Measurements from ENCODE around the gene SHB. TPM values are rescaled to one million over a fixed set of nuclear protein-coding genes. Genes with fewer than 3 reads are reported as not detected.

The SHB gene
- total RNA-seq, 2 experiments from 2014 or later: 1.2 TPM

DNA sequence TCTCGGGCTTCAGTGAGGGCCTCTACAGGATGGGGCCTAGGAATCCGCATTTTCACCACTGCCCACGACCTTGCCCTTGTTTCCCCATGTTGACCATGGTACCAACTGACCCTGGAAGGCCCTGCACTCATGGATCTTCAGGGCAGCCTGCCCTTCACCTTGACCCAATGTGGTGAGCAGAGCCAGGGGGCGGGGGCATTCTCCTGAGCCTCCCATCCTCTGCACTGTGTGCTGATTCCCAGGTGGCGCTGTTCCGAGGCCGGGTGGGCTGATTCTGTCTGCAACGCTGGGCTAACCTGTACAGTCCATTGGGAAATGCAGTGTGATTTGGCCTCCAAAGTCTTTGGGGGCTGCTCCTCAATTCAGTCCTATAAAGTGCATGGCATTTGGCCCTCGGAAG, 68.7 kb downstream of the SHB start:
- Mint-ChIP-seq H3K27me3 (ENCODE audit: low read depth) (no peaks in the 10 kb centered on the region), H3K9me3 (no peaks in the 10 kb centered on the region), H3K36me3 (ENCODE audit: low read depth) (no peaks in the 10 kb centered on the region), H3K4me3 (no peak overlapping the region), H3K27ac (no peak overlapping the region), H3K4me1 (ENCODE audit: low read depth) (peaks cover 2% of the 10 kb centered on the region)
- intact Hi-C loops (cut with micrococcal nuclease): no loop called here
- CTCF ChIA-PET: no interaction called here
- no peak for DNase-seq

DNA sequence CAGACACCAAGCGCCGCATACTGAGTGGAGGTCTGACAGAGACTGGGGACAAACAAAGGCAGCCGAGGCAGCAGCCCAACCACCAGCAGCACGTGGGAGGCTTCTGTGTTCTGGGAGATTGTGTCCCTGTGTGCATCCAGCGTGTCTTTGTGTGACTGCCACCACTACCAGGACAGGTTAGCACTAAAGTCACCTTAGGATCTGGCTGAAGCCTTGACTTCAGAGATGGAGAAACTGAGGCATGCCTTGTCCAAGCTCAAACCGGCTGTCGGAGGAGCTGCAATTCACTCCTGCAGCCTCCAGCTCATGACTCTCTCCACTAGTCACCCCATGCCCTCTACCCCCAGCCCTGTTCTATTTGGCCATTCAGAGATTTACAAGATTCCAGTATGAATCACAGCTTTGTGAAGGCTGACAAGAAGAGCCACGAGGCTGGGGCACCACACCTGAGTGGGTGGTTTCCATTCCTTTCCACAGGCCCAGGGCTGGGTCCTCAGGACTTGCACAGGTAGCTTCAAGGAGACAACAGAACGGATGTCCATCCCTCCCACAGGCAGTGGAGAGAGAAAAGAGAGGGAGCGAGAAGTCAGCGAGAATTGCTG, 69.3 kb downstream of the SHB start:
- H3K36me3 Mint-ChIP-seq (ENCODE audit: low read depth): no peaks in the 10 kb centered on the region
- intact Hi-C loops (cut with micrococcal nuclease): loop anchor here (10.0 kb wide), 1 partner anchor 165 kb away; no protein-coding TSS in a partner anchor
- H3K4me3 Mint-ChIP-seq: no peak overlapping the region
- H3K27me3 Mint-ChIP-seq (ENCODE audit: low read depth): no peaks in the 10 kb centered on the region
- DNase-seq: no peak
- CTCF ChIA-PET: no interaction called here
- no peak overlapping the region for H3K27ac Mint-ChIP-seq
- H3K4me1 Mint-ChIP-seq (ENCODE audit: low read depth): peaks cover 7% of the 10 kb centered on the region
- no peaks in the 10 kb centered on the region for H3K9me3 Mint-ChIP-seq

DNA sequence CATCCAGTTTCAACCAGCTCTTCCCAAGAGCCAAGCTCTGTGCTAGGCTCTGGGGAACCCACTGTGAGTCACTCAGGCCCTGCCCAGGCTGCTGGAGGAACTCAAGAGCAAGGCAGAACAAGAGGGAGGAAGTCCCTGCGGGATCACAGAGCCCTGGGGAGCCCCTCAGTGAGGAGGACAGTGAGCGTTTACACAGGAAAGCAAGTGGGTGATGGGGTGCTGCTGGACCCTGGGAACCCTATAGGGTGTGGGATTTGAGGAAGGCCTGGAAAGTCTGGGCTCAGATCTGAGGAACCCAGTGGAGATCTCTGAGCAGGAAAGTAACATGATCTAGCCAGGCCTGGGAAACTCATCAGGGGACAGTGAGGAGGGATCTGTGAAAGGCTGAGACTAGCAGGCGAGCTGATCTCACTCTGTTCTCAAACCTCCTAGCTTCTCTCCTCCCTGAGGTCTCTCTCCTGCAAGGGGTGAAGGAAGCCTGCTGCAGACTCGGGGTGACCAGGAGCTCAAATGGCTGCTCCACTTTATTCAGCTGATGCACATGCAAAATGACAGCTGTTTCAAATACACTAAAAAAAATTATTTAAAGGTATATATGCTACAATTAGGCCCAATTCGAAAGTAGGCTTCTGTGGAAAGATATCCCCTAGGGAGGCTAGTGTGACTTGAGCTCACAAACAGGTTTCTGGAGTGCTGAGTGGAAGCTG, 70.0 kb downstream of the SHB start:
- peaks cover 10% of the 10 kb centered on the region for H3K4me1 Mint-ChIP-seq (ENCODE audit: low read depth)
- peaks cover 1% of the 10 kb centered on the region for H3K27me3 Mint-ChIP-seq (ENCODE audit: low read depth)
- H3K36me3 Mint-ChIP-seq (ENCODE audit: low read depth): no peaks in the 10 kb centered on the region
- CTCF ChIA-PET: interaction anchor here (0.6 kb wide), 1 partner anchor 65 kb away, joined by 3 read pairs; no protein-coding TSS in a partner anchor
- intact Hi-C loops (cut with micrococcal nuclease): loop anchor here (10.0 kb wide), 1 partner anchor 166 kb away; no protein-coding TSS in a partner anchor
- DNase-seq: no peak
- H3K27ac Mint-ChIP-seq: no peak overlapping the region
- H3K4me3 Mint-ChIP-seq: no peak overlapping the region
- H3K9me3 Mint-ChIP-seq: no peaks in the 10 kb centered on the region

DNA sequence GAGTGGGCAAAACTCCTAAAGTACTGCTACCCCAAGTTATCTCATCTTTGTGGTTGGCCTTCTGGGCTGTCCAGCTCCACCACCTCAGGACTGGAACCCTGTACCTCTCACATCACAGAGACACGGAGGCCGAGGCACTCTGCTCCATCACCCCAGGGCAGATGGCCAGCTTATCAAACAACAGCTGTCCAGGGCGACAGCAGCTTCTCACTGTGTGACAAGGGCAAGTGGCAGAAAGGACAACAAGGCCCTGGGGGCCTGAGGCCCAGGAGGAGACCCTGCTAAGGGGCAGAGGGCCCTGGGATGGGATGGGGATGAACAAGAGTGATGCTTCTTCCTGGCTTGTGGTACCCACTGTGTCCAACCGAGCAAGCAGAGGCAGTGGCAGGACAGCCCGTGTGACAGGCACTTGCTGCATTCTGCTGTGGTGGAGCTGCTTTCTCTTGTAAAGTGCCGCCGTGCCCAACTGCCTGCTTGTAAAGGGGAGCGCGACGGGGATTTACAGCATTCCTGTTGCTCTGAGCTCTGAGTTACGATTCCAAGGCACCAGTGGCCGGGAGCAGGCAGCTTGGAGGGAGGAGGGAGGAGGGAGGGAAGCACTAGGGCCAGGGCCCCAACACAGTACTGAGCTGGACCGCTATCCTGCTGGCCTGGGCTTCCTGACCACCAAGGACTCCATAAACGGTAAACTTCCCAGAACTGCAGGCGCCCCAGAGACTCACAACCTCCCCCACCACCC, 71.2 kb downstream of the SHB start:
- intact Hi-C loops (cut with micrococcal nuclease): loop anchor here (10.0 kb wide), 1 partner anchor 167 kb away; no protein-coding TSS in a partner anchor
- Mint-ChIP-seq H3K9me3 (no peaks in the 10 kb centered on the region), H3K27ac (no peak overlapping the region), H3K4me3 (no peak overlapping the region), H3K4me1 (ENCODE audit: low read depth) (peaks cover 13% of the 10 kb centered on the region), H3K27me3 (ENCODE audit: low read depth) (peaks cover 6% of the 10 kb centered on the region), H3K36me3 (ENCODE audit: low read depth) (no peaks in the 10 kb centered on the region)
- DNase-seq: no peak
- CTCF ChIA-PET: no interaction called here

DNA sequence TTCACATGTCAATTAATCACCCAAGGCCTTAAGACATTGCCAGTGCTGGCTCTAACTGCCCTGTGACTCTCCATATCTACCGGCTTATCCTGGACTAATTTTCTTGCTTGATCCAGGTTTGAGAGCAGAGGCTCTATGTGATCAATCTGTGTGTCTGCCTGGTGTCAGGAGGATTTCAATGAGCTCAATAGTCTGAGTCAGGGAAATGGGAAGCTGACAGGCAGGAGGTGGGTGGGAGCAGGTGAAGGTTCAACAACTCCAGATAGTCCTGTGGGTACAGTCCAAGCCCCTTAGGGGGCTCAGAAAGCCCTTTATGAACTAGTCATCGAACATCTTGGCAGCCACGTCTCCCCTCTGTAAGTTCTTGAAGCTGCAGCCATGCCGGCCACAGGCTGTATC, 72.2 kb downstream of the SHB start:
- Mint-ChIP-seq H3K36me3 (ENCODE audit: low read depth) (no peaks in the 10 kb centered on the region), H3K9me3 (no peaks in the 10 kb centered on the region), H3K27ac (no peak overlapping the region), H3K27me3 (ENCODE audit: low read depth) (peaks cover 6% of the 10 kb centered on the region), H3K4me3 (no peak overlapping the region), H3K4me1 (ENCODE audit: low read depth) (peaks cover 13% of the 10 kb centered on the region)
- no peak for DNase-seq
- intact Hi-C loops (cut with micrococcal nuclease): loop anchor here (10.0 kb wide), 1 partner anchor 168 kb away; no protein-coding TSS in a partner anchor
- CTCF ChIA-PET: no interaction called here

DNA sequence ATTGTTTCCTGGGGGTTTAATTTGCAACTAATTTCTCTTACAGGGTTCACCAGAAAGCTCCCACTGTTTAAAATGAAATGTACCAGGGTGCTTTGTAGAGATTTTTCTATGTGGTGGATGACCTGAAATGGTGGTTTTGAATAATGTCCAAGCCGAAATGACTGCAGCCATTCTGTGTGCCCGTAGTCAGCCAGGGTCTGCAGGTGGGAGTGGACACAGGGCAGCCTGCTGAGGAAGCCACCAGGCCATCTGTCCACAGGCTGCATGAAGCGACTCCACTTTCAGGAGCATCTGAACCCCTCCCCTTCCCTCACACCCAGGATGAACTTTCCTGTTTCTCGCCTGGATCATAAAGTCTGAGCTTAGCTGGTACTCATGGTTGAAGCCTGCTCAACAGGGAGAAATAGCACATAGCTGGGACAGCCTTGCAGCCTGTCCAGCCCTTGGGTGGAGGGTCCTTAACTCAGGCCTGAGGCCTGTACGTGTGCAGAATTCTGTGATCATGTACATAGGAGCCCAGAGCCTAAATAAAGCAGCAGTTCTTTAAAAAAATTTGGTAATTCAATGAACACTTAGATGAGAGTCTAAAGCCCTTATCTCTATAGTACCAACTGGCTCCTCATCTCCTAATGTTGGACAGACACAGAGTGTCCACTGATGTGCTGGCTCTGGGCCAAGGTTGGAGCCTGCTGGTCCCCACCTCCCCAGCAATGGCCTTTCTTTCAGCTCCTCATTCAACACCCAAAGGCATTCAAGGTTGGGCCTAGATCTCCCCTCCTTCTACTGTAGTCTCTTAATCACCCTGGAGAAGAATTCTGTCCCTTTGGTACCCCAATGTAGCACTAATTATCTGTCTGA, 72.8 kb downstream of the SHB start:
- H3K4me1 Mint-ChIP-seq (ENCODE audit: low read depth): peaks cover 13% of the 10 kb centered on the region
- H3K27ac Mint-ChIP-seq: no peak overlapping the region
- intact Hi-C loops (cut with micrococcal nuclease): loop anchor here (1.0 to 10.0 kb wide), 2 partner anchors 42 to 169 kb away; no protein-coding TSS in a partner anchor
- H3K9me3 Mint-ChIP-seq: no peaks in the 10 kb centered on the region
- peaks cover 6% of the 10 kb centered on the region for H3K27me3 Mint-ChIP-seq (ENCODE audit: low read depth)
- H3K4me3 Mint-ChIP-seq: no peak overlapping the region
- DNase-seq: no peak
- CTCF ChIA-PET: no interaction called here
- H3K36me3 Mint-ChIP-seq (ENCODE audit: low read depth): no peaks in the 10 kb centered on the region

DNA sequence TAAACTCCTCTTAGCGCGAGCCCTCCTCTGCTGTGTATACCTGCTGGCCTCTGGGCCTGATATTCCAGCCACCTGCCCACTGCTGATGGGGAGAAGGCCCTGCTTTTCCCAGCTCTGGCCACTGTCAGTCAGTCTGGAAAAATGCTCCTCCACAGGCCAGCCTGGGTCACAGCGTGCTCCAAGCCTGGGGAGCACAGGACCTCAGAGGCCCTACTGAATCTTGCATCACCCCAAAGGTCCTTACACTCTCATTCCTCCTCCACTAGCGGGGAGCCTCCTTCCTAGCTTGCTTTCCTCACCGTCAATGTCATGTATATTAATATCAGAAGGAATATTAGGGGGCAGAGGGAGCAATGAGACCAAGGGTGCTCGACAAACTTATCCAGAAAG, 73.7 kb downstream of the SHB start:
- H3K36me3 Mint-ChIP-seq (ENCODE audit: low read depth): no peaks in the 10 kb centered on the region
- DNase-seq: no peak
- CTCF ChIA-PET: interaction anchor here (0.7 kb wide), 1 partner anchor 81 kb away, joined by 3 read pairs; no protein-coding TSS in a partner anchor
- no peak overlapping the region for H3K27ac Mint-ChIP-seq
- intact Hi-C loops (cut with micrococcal nuclease): loop anchor here (1.0 to 10.0 kb wide), 2 partner anchors 41 to 169 kb away; no protein-coding TSS in a partner anchor
- peaks cover 6% of the 10 kb centered on the region for H3K27me3 Mint-ChIP-seq (ENCODE audit: low read depth)
- no peaks in the 10 kb centered on the region for H3K9me3 Mint-ChIP-seq
- peaks cover 13% of the 10 kb centered on the region for H3K4me1 Mint-ChIP-seq (ENCODE audit: low read depth)
- no peak overlapping the region for H3K4me3 Mint-ChIP-seq

DNA sequence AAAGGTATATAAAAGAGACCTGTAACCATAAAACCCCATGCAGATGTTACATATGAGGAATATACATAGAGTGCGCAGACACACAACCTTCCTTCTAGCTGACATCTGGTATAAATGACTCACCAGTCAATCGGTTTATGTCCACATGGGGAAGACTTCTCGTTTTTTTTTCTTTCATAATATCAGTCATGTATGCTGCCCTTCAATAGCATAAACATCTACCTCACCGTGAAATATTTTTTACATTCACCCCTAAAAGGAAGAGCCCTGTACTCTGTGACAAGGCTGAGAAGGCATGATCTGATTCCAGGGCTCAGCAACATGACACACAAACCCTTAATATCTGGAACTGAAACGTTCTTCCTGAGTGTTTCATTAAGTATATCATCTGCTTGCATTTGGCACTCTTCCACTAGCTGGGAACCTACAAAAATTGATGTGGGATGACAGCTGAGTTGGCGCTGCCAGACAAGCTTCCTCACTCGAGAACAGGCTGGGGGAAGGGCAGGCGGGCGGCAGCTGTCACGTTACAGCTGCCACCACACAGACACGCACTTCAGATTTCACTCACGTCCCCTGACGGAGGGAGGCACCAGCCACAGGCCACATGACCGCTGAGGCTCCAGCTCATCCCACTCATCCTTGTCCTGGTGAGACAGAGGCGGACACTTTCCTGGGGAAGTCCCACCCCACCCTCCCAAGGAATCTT, 74.2 kb downstream of the SHB start:
- CTCF ChIA-PET: interaction anchor here (0.7 kb wide), 1 partner anchor 81 kb away, joined by 3 read pairs; no protein-coding TSS in a partner anchor
- H3K36me3 Mint-ChIP-seq (ENCODE audit: low read depth): no peaks in the 10 kb centered on the region
- peaks cover 13% of the 10 kb centered on the region for H3K4me1 Mint-ChIP-seq (ENCODE audit: low read depth)
- peak; percentile 57 for DNase-seq
- no peak overlapping the region for H3K4me3 Mint-ChIP-seq
- H3K27ac Mint-ChIP-seq: no peak overlapping the region
- no peaks in the 10 kb centered on the region for H3K9me3 Mint-ChIP-seq
- H3K27me3 Mint-ChIP-seq (ENCODE audit: low read depth): peaks cover 6% of the 10 kb centered on the region
- intact Hi-C loops (cut with micrococcal nuclease): loop anchor here (1.0 to 10.0 kb wide), 2 partner anchors 40 to 170 kb away; no protein-coding TSS in a partner anchor

DNA sequence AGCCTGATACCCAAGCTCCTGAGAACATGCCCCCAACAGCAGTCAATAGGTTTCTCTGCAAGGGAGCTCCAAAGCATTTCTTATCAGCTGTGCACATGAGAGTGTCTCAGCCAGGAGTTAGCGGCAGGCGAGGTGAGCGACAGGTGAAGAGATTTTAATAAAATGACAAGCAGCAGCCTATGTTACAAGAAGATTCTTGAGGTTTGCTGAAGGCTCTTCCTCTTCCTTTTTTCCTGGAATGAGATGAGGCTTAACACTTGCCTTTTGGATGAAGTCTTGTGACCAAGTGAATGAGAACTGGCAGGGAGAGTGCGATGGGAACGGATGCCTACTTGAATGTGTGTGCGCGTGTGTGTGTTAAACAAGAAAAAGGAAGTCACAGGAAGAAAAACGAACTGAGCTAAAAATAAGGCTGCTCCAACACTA, 76.1 kb downstream of the SHB start:
- Mint-ChIP-seq H3K27me3 (ENCODE audit: low read depth) (peaks cover 6% of the 10 kb centered on the region), H3K27ac (no peak overlapping the region), H3K9me3 (no peaks in the 10 kb centered on the region), H3K4me3 (no peak overlapping the region), H3K36me3 (ENCODE audit: low read depth) (no peaks in the 10 kb centered on the region), H3K4me1 (ENCODE audit: low read depth) (peaks cover 13% of the 10 kb centered on the region)
- intact Hi-C loops (cut with micrococcal nuclease): loop anchor here (10.0 kb wide), 1 partner anchor 172 kb away; no protein-coding TSS in a partner anchor
- no peak for DNase-seq
- CTCF ChIA-PET: no interaction called here

DNA sequence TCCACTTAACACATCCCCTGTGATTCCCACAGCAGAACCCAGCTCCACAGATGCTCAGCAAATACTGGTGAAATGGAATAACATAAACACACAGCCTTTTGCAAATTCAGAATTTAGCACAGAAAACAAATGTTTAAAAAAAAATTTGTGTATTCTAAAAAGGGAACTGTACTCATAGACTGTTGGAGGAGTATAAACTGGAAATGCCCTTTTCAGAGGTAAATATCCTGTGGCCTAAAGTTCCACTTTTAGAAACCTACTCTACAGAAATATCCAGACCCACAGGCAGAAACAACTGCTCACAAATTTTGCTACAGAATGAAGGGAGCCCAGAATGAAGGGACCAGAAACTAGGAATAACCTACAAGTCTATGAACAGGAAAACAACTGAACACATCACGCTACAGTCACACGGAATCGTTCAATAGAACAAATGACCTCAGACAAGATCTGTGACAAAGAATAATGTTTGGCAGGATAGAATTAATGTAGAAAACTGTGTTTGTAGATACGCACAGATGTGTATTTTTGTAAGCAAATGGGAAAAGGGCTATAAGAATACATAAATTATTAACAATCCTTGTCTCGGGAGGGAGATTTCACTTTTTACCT, 78.5 kb downstream of the SHB start:
- intact Hi-C loops (cut with micrococcal nuclease): loop anchor here (10.0 kb wide), 1 partner anchor 174 kb away; no protein-coding TSS in a partner anchor
- DNase-seq: no peak
- Mint-ChIP-seq H3K27ac (no peak overlapping the region), H3K9me3 (no peaks in the 10 kb centered on the region), H3K4me3 (no peak overlapping the region), H3K27me3 (ENCODE audit: low read depth) (peaks cover 6% of the 10 kb centered on the region), H3K36me3 (ENCODE audit: low read depth) (no peaks in the 10 kb centered on the region), H3K4me1 (ENCODE audit: low read depth) (peaks cover 13% of the 10 kb centered on the region)
- CTCF ChIA-PET: no interaction called here

DNA sequence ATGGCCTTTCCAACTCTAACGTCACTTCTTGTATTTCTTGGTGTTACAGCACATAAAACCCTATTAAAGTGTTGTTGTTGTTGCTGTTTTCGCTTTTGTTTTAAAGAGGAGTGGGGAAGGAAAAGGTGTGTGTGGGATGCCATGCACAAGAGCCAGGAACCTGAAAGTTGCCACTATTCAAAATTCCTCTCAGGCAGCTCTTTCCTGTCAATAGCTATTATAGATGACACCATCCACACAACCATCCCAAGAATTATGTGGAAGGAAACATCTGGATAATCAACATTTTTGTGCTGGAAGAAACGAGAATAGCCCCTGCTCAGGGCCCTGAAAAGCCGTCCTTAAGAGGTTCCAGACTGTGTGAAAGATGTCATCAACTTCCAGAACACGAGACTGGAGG, 79.3 kb downstream of the SHB start:
- DNase-seq: no peak
- Mint-ChIP-seq H3K4me3 (no peak overlapping the region), H3K36me3 (ENCODE audit: low read depth) (no peaks in the 10 kb centered on the region), H3K27ac (no peak overlapping the region), H3K27me3 (ENCODE audit: low read depth) (peaks cover 6% of the 10 kb centered on the region), H3K9me3 (no peaks in the 10 kb centered on the region), H3K4me1 (ENCODE audit: low read depth) (peaks cover 7% of the 10 kb centered on the region)
- intact Hi-C loops (cut with micrococcal nuclease): loop anchor here (10.0 kb wide), 1 partner anchor 175 kb away; no protein-coding TSS in a partner anchor
- CTCF ChIA-PET: no interaction called here
